Measurements from ENCODE around the gene ISG15.
"Not testable (repeated sequence)": the region's sequence is repeated elsewhere in the genome, so short reads cannot be mapped to it uniquely, and the experiment has no call there.

Gene ISG15

GRCh38 chr1:1052003-1052840 lies 38.9 kb downstream of the ISG15 start:
- H3K4me1 ChIP-seq (ENCODE audit: insufficient read depth, insufficient read length): no peaks in the 10 kb centered on the region
- H3K9me3 ChIP-seq (ENCODE audit: insufficient read depth, low read length): no peaks in the 10 kb centered on the region
- no peak overlapping the region for H3K9ac ChIP-seq (ENCODE audit: insufficient read length, low read depth)
- TF ChIP-seq YY1 (IDR thresholded peaks at IDR 0.05; ENCODE audit: insufficient read depth, insufficient read length) (no peak), SUZ12 (IDR thresholded peaks at IDR 0.05; ENCODE audit: extremely low read depth, insufficient read depth, insufficient read length) (no peak), ZNF274 (IDR thresholded peaks at IDR 0.05; ENCODE audit: low read depth, low read length) (no peak)
- H3K4me3 ChIP-seq (ENCODE audit: insufficient read length, low read depth): no peak overlapping the region
- DNase-seq (ENCODE audit: low read depth, low spot score): no peak
- peaks cover 69% of the 10 kb centered on the region for H3K36me3 ChIP-seq (ENCODE audit: insufficient read depth, insufficient read length, low read length)
- no peaks in the 10 kb centered on the region for H3K27me3 ChIP-seq (ENCODE audit: insufficient read depth, insufficient read length)

DNA sequence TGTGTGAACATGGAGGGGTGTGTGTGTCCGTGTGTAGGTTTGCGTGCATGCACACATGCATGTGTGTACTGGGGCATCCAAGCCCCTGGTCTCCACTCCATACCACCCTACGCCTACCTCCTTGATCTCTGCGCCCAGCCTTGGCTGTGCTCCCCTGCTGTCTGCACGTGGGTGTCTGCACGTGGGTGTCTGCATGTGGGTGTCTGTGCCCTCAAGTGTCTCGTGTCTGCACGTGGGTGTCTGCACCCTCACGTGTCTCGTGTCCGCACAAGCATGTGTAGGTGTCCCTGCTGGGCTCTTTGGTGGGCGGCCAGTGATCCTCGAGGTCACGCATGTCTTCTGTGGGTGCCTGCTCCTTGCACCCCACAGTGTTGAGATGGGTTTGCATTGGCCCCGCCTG lies 39.7 kb downstream of the ISG15 start:
- no peak overlapping the region for H3K4me3 ChIP-seq (ENCODE audit: insufficient read length, low read depth)
- no peak overlapping the region for H3K9ac ChIP-seq (ENCODE audit: insufficient read length, low read depth)
- DNase-seq (ENCODE audit: low read depth, low spot score): no peak
- H3K4me1 ChIP-seq (ENCODE audit: insufficient read depth, insufficient read length): peaks cover under 1% of the 10 kb centered on the region
- TF ChIP-seq SUZ12 (IDR thresholded peaks at IDR 0.05; ENCODE audit: extremely low read depth, insufficient read depth, insufficient read length) (no peak), ZNF274 (IDR thresholded peaks at IDR 0.05; ENCODE audit: low read depth, low read length) (no peak), YY1 (IDR thresholded peaks at IDR 0.05; ENCODE audit: insufficient read depth, insufficient read length) (no peak)
- peaks cover 62% of the 10 kb centered on the region for H3K36me3 ChIP-seq (ENCODE audit: insufficient read depth, insufficient read length, low read length)
- no peaks in the 10 kb centered on the region for H3K9me3 ChIP-seq (ENCODE audit: insufficient read depth, low read length)
- peaks cover under 1% of the 10 kb centered on the region for H3K27me3 ChIP-seq (ENCODE audit: insufficient read depth, insufficient read length)

DNA sequence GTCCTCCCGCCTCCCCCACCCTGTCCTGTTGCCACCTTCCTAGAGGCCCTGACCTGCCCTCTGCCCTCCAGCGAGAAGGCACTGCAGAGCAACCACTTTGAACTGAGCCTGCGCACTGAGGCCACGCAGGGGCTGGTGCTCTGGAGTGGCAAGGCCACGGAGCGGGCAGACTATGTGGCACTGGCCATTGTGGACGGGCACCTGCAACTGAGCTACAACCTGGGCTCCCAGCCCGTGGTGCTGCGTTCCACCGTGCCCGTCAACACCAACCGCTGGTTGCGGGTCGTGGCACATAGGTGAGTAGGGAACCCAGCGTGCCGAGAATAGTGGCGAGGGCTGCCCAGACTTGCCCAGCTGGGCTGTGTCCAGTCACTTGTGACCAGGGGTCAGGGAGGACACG lies 40.4 kb downstream of the ISG15 start:
- peaks cover 62% of the 10 kb centered on the region for H3K36me3 ChIP-seq (ENCODE audit: insufficient read depth, insufficient read length, low read length)

DNA sequence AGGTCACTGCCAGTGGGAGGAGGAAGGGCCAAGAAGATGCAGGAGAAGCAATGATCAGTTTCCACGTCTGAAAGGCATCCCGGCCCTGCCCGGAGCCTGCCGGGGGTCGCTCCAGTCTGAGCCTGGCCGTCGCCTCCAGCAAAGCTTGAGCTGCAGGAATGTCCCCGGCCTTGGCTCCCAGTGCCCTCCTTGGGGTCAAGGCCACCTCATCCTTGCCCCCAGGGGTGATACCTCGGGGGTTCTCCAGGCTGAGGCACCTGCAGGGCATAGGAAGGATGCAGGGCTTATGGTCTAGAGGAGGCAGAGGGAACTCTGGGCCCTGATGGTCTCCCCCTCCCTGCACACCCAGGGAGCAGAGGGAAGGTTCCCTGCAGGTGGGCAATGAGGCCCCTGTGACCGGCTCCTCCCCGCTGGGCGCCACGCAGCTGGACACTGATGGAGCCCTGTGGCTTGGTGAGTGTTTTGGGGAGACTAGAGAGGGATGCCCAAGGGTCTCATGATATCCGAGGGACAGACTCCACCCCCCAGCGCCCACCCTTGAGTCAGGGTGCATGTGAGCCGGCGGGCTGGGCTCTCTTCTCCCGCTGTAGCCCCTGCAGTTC lies 40.9 kb downstream of the ISG15 start:
- H3K36me3 ChIP-seq (ENCODE audit: insufficient read depth, insufficient read length, low read length): peaks cover 60% of the 10 kb centered on the region
- H3K9ac ChIP-seq (ENCODE audit: insufficient read length, low read depth): no peak overlapping the region
- no peaks in the 10 kb centered on the region for H3K9me3 ChIP-seq (ENCODE audit: insufficient read depth, low read length)

More for the DNA sequence above, 40.4 kb downstream of the ISG15 start:
- no peak for DNase-seq (ENCODE audit: low read depth, low spot score)
- peaks cover 5% of the 10 kb centered on the region for H3K4me1 ChIP-seq (ENCODE audit: insufficient read depth, insufficient read length)
- TF ChIP-seq ZNF274 (IDR thresholded peaks at IDR 0.05; ENCODE audit: low read depth, low read length): no peak
- no peak for TF ChIP-seq YY1 (IDR thresholded peaks at IDR 0.05; ENCODE audit: insufficient read depth, insufficient read length)
- TF ChIP-seq SUZ12 (IDR thresholded peaks at IDR 0.05; ENCODE audit: extremely low read depth, insufficient read depth, insufficient read length): no peak
- peaks cover 7% of the 10 kb centered on the region for H3K27me3 ChIP-seq (ENCODE audit: insufficient read depth, insufficient read length)
- H3K4me3 ChIP-seq (ENCODE audit: insufficient read length, low read depth): no peak overlapping the region
- no peak overlapping the region for H3K9ac ChIP-seq (ENCODE audit: insufficient read length, low read depth)
- H3K9me3 ChIP-seq (ENCODE audit: insufficient read depth, low read length): no peaks in the 10 kb centered on the region

DNA sequence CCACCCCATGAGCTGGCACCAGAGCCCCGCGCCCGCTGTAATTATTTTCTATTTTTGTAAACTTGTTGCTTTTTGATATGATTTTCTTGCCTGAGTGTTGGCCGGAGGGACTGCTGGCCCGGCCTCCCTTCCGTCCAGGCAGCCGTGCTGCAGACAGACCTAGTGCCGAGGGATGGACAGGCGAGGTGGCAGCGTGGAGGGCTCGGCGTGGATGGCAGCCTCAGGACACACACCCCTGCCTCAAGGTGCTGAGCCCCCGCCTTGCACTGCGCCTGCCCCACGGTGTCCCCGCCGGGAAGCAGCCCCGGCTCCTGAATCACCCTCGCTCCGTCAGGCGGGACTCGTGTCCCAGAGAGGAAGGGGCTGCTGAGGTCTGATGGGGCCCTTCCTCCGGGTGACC lies 41.7 kb downstream of the ISG15 start:
- Histone ChIP-seq H3K9me3 (ENCODE audit: insufficient read depth, low read length) (no peaks in the 10 kb centered on the region), H3K36me3 (ENCODE audit: insufficient read depth, insufficient read length, low read length) (peaks cover 57% of the 10 kb centered on the region), H3K4me1 (ENCODE audit: insufficient read depth, insufficient read length) (peaks cover 5% of the 10 kb centered on the region), H3K9ac (ENCODE audit: insufficient read length, low read depth) (no peak overlapping the region), H3K4me3 (ENCODE audit: insufficient read length, low read depth) (no peak overlapping the region), H3K27me3 (ENCODE audit: insufficient read depth, insufficient read length) (peaks cover 16% of the 10 kb centered on the region)
- no peak for DNase-seq (ENCODE audit: low read depth, low spot score)
- no peak for TF ChIP-seq SUZ12 (IDR thresholded peaks at IDR 0.05; ENCODE audit: extremely low read depth, insufficient read depth, insufficient read length)
- no peak for TF ChIP-seq ZNF274 (IDR thresholded peaks at IDR 0.05; ENCODE audit: low read depth, low read length)
- no peak for TF ChIP-seq YY1 (IDR thresholded peaks at IDR 0.05; ENCODE audit: insufficient read depth, insufficient read length)

More for the DNA sequence above, 40.9 kb downstream of the ISG15 start:
- TF ChIP-seq SUZ12 (IDR thresholded peaks at IDR 0.05; ENCODE audit: extremely low read depth, insufficient read depth, insufficient read length): no peak
- TF ChIP-seq ZNF274 (IDR thresholded peaks at IDR 0.05; ENCODE audit: low read depth, low read length): no peak
- TF ChIP-seq YY1 (IDR thresholded peaks at IDR 0.05; ENCODE audit: insufficient read depth, insufficient read length): no peak
- Histone ChIP-seq H3K4me3 (ENCODE audit: insufficient read length, low read depth) (no peak overlapping the region), H3K4me1 (ENCODE audit: insufficient read depth, insufficient read length) (peaks cover 5% of the 10 kb centered on the region), H3K27me3 (ENCODE audit: insufficient read depth, insufficient read length) (peaks cover 12% of the 10 kb centered on the region)
- no peak for DNase-seq (ENCODE audit: low read depth, low spot score)

DNA sequence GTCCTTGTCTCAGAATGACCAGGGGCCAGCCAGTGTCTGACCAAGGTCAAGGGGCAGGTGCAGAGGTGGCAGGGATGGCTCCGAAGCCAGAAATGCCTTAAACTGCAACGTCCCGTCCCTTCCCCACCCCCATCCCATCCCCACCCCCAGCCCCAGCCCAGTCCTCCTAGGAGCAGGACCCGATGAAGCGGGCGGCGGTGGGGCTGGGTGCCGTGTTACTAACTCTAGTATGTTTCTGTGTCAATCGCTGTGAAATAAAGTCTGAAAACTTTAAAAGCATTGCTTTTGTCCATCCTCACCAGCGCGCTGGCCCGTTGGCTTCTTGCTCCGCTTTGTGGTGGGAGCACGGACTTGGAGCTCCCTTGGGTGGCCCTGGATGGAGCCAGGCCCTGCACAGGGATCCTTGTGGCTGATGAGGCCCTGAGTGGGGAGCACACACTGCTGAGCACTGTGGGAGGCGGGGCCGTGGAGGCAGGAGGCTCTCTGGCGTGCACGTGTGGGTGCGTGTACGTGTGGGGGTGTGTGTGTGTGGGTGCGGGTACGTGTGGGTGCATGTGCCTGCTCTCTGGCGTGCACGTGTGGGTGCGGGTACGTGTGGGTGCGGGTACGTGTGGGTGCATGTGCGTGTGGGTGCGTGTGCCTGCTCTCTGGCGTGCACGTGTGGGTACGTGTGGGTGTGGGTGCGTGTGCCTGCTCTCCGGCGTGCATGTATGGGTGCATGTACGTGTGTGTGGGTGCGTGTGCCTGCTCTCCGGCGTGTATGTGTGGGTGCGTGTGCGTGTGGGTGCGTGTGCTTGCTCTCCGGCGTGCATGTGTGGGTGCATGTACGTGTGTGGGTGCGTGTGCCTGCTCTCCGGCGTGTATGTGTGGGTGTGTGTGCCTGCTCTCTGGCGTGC lies 42.8 kb downstream of the ISG15 start:
- peaks cover 5% of the 10 kb centered on the region for H3K4me1 ChIP-seq (ENCODE audit: insufficient read depth, insufficient read length)
- H3K9me3 ChIP-seq (ENCODE audit: insufficient read depth, low read length): no peaks in the 10 kb centered on the region
- no peak overlapping the region for H3K9ac ChIP-seq (ENCODE audit: insufficient read length, low read depth)
- no peak for DNase-seq (ENCODE audit: low read depth, low spot score)
- H3K27me3 ChIP-seq (ENCODE audit: insufficient read depth, insufficient read length): peaks cover 24% of the 10 kb centered on the region
- H3K36me3 ChIP-seq (ENCODE audit: insufficient read depth, insufficient read length, low read length): peaks cover 46% of the 10 kb centered on the region
- no peak for TF ChIP-seq ZNF274 (IDR thresholded peaks at IDR 0.05; ENCODE audit: low read depth, low read length)
- TF ChIP-seq YY1 (IDR thresholded peaks at IDR 0.05; ENCODE audit: insufficient read depth, insufficient read length): no peak
- TF ChIP-seq SUZ12 (IDR thresholded peaks at IDR 0.05; ENCODE audit: extremely low read depth, insufficient read depth, insufficient read length): no peak
- no peak overlapping the region for H3K4me3 ChIP-seq (ENCODE audit: insufficient read length, low read depth)

DNA sequence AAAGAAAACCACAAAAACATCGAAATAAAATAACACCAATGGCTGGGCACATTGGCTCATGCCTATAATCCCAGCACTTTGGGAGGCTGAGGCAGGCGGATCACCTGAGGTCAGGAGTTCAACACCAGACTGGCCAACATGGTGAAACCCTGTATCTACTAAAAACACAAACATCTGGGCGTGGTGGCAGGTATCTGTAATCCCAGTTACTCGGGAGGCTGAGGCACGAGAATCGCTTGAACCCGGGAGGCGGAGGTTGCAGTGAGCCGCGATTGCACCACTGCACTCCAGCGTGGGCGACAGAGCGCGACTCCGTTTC lies 44.4 kb downstream of the ISG15 start:
- peaks cover 29% of the 10 kb centered on the region for H3K27me3 ChIP-seq (ENCODE audit: insufficient read depth, insufficient read length)
- H3K9me3 ChIP-seq (ENCODE audit: insufficient read depth, low read length); H3K4me3 ChIP-seq (ENCODE audit: insufficient read length, low read depth); H3K9ac ChIP-seq (ENCODE audit: insufficient read length, low read depth); DNase-seq (ENCODE audit: low read depth, low spot score): not testable (repeated sequence)
- H3K36me3 ChIP-seq (ENCODE audit: insufficient read depth, insufficient read length, low read length): peaks cover 31% of the 10 kb centered on the region
- peaks cover 12% of the 10 kb centered on the region for H3K4me1 ChIP-seq (ENCODE audit: insufficient read depth, insufficient read length)
